Nucleus accumbens (tissue), 56 donors: ENCODE data around the gene MICU2.

ENCODE experiments used
- DNase-seq, 56 donors: peaks; one replicate each; lab custom pipeline; 2025; lab: John Stamatoyannopoulos, UW

Gene MICU2

GRCh38 chr13:21549633-21550032 is 54.3 kb downstream of the MICU2 start:
- no peak for DNase-seq

DNA sequence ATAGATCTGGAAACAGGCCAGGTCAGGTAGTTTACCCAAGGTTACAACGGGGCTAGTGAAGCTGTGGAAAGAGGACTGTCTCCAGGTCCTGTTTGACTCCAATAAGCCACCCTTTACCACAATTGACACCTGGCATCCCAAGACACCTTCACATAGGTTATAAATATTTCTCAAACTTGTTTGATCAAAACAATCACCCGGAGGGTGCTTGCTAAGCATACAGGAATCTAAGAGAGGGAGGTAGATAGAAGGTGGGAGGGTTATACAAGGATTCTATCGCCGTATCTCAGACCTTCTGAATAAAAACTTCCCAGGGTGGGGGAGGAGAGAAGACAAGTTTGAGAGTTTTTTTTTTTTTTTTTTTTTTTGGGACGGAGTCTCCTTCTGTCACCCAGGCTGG is 55.4 kb downstream of the MICU2 start:
- no peak for DNase-seq

DNA sequence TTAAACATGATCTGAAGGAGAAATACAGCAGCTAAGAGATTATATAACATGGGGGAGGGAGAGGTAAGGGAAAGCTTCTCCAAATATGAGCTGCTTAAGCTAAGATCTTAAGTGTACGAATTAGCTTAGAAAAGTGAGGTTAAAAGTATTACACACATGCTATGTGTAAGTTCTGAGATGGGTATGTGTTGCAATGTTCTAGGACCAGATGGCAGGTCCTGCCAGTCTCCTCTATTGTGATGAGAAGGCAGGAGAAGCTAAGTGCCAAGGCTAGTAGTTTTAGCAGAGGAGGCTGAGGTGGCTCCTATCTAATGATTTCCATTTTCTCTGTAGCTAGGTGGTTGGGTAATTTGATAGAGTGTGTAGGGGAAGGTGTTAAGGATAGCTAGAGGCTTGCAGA is 57.6 kb downstream of the MICU2 start:
- DNase-seq, result no peak

GRCh38 chr13:21544515-21544914 is 59.5 kb downstream of the MICU2 start:
- no peak for DNase-seq

GRCh38 chr13:21542563-21542962 is 61.4 kb downstream of the MICU2 start:
- DNase-seq, result no peak

- no peak for DNase-seq
These were observed 62.0 kb downstream of the MICU2 start for GRCh38 chr13:21541980-21542379.

DNA sequence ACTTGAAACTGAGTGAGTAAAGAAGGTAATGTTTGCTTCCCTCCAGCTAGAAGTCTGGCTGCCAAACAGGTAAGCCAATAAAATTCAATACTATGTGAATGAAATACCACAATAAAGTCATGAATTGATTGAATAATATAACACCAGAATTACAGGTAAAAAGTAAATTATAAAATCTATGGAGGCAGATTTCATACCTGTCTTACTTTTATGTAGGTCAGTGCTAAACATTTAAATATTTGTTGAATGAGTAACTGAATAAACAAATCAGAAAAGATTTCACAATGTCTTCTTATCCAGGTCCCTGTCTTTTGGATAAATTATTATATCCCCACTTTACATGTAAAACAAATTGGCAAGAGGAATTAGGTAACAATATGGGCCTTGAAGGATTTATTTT is 62.7 kb downstream of the MICU2 start:
- no peak for DNase-seq

- DNase-seq, result no peak
These were observed 64.3 kb downstream of the MICU2 start for GRCh38 chr13:21539687-21540086.

DNA sequence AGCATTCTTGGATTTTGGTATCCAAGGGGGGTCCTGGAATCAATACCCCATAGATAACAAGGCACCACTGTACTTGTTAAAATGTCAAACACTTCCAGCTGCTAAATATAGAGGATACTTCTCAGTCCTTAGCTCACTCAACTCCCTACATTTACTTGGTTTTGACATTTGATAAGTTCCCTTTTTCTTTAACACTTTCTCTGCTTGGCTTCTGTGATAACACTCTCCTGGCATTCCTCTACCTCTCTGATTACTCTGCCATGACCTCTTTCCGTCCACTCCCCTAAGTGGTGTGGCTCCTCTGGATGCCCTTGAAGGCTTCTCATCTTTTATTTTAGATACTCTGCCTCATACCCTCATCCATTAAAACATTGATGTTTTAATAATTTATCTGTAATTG is 65.2 kb downstream of the MICU2 start:
- no peak for DNase-seq

DNA sequence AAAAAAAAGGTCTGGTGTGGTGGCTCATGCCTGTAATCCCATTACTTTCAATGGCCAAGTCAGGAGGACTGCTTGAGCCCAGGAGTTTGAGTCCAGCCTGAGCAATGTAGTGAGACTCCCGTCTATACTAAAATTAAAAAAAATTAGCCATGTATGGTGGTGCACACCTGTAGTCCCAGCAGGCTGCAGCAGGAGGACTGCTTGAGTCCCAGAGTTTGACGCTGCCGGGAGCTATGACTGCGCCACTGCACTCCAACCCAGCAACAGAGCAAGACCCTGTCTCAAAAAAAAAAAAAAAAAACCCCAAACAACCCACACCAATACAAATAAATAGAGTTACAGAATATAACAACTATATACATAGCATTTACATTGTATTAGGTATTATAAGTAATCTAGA is 65.7 kb downstream of the MICU2 start:
- DNase-seq, result no peak

DNA sequence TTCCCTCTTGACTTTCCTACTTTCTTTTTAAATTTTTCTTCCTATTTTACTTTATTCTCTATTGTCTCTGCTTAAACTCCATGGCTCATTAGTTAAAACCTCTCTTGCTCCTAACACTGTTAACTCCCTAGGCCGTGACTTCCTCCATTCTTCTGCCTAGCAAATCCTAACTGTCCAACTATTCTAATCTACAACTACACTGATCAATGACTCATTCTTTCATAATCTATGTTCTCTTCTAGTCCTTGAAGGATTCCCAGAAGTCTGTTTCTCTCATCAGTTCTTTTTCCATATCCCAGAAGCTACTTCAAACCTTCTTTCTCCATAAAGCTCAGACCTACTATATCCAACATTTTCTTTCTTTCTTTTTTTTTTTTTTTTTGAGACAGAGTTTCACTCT is 66.9 kb downstream of the MICU2 start:
- DNase-seq, result no peak

DNA sequence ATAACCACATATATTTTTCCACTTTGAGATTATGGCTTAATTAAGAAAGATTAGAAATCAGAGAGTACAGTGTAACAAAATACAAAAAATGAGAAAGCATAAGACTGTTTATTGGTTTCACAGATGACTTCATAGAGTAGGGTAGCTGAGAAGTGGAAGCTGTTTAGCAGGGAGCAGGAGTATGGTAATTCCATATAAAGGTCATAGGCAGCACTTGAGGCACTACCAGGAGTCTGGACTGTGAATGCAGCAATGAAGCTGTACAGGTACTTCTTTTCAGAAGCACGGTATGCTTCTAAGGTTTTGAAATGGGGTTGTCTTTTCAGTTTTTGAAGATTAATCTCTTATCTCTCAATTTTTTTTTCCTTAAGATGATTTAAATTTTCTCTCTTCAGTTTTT is 69.2 kb downstream of the MICU2 start:
- no peak for DNase-seq

- no peak for DNase-seq
These were observed 72.5 kb downstream of the MICU2 start for GRCh38 chr13:21531455-21531854.

GRCh38 chr13:21530656-21531055 is 73.3 kb downstream of the MICU2 start:
- DNase-seq, result no peak

DNA sequence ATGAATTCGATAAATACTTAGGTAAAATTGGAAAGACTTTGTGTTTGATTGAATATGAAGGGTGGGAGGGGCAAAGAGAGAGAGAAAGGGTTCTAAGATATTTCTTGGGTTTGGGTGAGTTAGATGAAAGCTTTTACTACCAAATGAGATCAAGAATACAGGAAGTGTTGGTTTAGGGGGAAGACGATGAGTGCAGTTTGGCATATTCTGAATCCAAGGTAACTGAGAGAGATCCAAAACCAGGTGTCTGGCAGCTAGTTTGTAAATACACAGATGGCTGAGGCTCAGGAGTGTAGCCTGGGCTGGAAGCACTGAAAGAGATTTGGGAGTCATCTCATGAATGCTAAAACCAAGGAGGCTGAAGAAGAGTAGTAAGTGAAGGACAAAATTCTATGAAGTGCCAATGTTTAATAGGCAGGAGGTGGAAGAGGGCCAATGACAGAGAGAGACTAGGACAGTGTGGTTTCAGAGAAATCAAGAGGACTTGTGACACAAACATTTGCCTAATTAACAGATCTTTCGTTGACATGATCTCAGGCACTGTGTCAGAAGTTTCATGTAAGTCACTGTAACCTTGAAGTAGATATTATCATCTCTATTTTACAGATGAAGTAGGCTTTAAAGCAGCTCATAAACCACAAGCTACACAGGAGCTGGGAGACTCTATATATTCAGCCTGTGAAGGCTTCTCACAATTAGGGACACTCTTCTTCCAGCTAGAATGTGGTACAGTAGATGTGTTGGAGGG is 74.7 kb downstream of the MICU2 start:
- DNase-seq, result no peak

- no peak for DNase-seq
These were observed 75.4 kb downstream of the MICU2 start for GRCh38 chr13:21528616-21529015.

- DNase-seq, result no peak
These were observed 77.0 kb downstream of the MICU2 start for GRCh38 chr13:21526707-21527540.

- DNase-seq, result no peak
These were observed 81.1 kb downstream of the MICU2 start for GRCh38 chr13:21522847-21523246.

DNA sequence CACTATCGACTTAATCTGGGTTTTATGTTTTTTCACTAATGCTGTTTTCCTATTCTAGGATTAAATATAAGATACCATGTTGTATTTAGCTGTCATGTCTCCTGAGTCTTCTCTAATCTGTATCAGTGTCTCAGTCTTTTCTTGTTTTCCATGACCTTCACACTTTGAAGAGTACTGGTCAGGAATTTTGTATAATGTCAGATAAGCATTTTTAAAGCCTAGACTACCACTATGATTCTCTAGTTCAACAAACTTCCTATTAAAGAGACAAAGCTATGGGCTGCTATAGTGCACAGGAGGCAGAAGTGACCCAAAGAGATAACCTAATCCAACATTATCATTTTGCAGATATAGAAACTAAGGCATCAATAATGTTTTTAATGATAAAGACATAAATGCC is 81.8 kb downstream of the MICU2 start:
- DNase-seq, result no peak

GRCh38 chr13:21518617-21519144 is 85.3 kb downstream of the MICU2 start:
- no peak for DNase-seq

- no peak for DNase-seq
These were observed 86.4 kb downstream of the MICU2 start for GRCh38 chr13:21517576-21517975.

- no peak for DNase-seq
These were observed 87.2 kb downstream of the MICU2 start for GRCh38 chr13:21516805-21517204.
